ENCODE data around the gene FMNL3.

DNA sequence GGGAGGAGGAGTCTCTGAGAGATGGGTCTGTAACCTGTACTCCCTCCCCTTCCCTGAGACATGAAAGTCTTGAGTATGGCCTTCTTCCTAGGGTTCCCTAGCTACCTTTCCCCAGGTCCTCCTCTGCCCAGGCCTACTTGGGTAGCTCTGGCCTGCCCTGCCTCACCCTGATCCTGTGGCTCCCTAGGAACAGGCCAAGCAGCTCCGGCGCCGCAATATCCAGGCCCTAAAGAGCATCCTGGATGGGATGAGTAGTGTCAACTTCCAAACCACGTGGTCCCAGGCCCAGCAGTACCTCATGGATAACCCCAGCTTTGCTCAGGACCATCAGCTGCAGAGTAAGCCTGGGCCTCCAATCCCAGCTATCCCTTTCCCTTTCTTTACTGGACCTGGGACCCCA, 71.5 kb downstream of the FMNL3 start:
- TF ChIP-seq POLR2A (IDR thresholded peaks at IDR 0.05), result no peak
- no peak for TF ChIP-seq POLR2AphosphoS5 (IDR thresholded peaks at IDR 0.05)
- TF ChIP-seq, protein P1, sequence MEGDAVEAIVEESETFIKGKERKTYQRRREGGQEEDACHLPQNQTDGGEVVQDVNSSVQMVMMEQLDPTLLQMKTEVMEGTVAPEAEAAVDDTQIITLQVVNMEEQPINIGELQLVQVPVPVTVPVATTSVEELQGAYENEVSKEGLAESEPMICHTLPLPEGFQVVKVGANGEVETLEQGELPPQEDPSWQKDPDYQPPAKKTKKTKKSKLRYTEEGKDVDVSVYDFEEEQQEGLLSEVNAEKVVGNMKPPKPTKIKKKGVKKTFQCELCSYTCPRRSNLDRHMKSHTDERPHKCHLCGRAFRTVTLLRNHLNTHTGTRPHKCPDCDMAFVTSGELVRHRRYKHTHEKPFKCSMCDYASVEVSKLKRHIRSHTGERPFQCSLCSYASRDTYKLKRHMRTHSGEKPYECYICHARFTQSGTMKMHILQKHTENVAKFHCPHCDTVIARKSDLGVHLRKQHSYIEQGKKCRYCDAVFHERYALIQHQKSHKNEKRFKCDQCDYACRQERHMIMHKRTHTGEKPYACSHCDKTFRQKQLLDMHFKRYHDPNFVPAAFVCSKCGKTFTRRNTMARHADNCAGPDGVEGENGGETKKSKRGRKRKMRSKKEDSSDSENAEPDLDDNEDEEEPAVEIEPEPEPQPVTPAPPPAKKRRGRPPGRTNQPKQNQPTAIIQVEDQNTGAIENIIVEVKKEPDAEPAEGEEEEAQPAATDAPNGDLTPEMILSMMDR (IDR thresholded peaks at IDR 0.05), result no peak
